ENCODE data around the gene MRFAP1L1.
A peak's percentile ranks its signal among the peaks of the same experiment; 100 is the strongest.
"Not testable (repeated sequence)": the region's sequence is repeated elsewhere in the genome, so short reads cannot be mapped to it uniquely, and the experiment has no call there.

MRFAP1L1 gene

GRCh38 chr4:6709230-6710114 is at the start of gene MRFAP1L1:
MRFAP1L1 (minus strand) TSS chr4:6709865; CDS start chr4:6709629, 236 bp downstream.
- peak; percentile 97 for DNase-seq (ENCODE audit: low read depth)

- no peak for DNase-seq (ENCODE audit: low read depth)
These were observed 49.1 kb upstream of the MRFAP1L1 start for GRCh38 chr4:6758728-6759127.

GRCh38 chr4:6756345-6756744 is 46.7 kb upstream of the MRFAP1L1 start:
- not testable (repeated sequence) for DNase-seq (ENCODE audit: low read depth)

- no peak for DNase-seq (ENCODE audit: low read depth)
These were observed 45.6 kb upstream of the MRFAP1L1 start for GRCh38 chr4:6755088-6755753.

GRCh38 chr4:6754481-6755087 is 44.9 kb upstream of the MRFAP1L1 start:
- no peak for DNase-seq (ENCODE audit: low read depth)

- DNase-seq (ENCODE audit: low read depth): no peak
These were observed 44.2 kb upstream of the MRFAP1L1 start for GRCh38 chr4:6753891-6754290.

GRCh38 chr4:6753103-6753560 is 43.5 kb upstream of the MRFAP1L1 start:
- no peak for DNase-seq (ENCODE audit: low read depth)

GRCh38 chr4:6752486-6752829 is 42.8 kb upstream of the MRFAP1L1 start:
- DNase-seq (ENCODE audit: low read depth): no peak

GRCh38 chr4:6751611-6752485 is 42.2 kb upstream of the MRFAP1L1 start:
- DNase-seq (ENCODE audit: low read depth): peak; percentile 46

GRCh38 chr4:6750286-6751221 is 40.9 kb upstream of the MRFAP1L1 start:
- DNase-seq (ENCODE audit: low read depth): no peak

- DNase-seq (ENCODE audit: low read depth): peak; percentile 15
These were observed 39.9 kb upstream of the MRFAP1L1 start for GRCh38 chr4:6749340-6750171.

- no peak for DNase-seq (ENCODE audit: low read depth)
These were observed 38.6 kb upstream of the MRFAP1L1 start for GRCh38 chr4:6748286-6748685.

- no peak for DNase-seq (ENCODE audit: low read depth)
These were observed 37.8 kb upstream of the MRFAP1L1 start for GRCh38 chr4:6747294-6748051.

GRCh38 chr4:6746721-6747293 is 37.1 kb upstream of the MRFAP1L1 start:
- DNase-seq (ENCODE audit: low read depth): no peak

- no peak for DNase-seq (ENCODE audit: low read depth)
These were observed 33.3 kb upstream of the MRFAP1L1 start for GRCh38 chr4:6742989-6743388.

- no peak for DNase-seq (ENCODE audit: low read depth)
These were observed 32.8 kb upstream of the MRFAP1L1 start for GRCh38 chr4:6742507-6742906.

GRCh38 chr4:6740347-6740746 is 30.7 kb upstream of the MRFAP1L1 start:
- DNase-seq (ENCODE audit: low read depth): no peak

- no peak for DNase-seq (ENCODE audit: low read depth)
These were observed 30.3 kb upstream of the MRFAP1L1 start for GRCh38 chr4:6739920-6740319.

Data from amniotic epithelial cell (primary cell).